H4 (cell line): ENCODE results near the gene SLC4A11. TPM values are rescaled to one million over a fixed set of nuclear protein-coding genes. Genes with fewer than 3 reads are reported as not detected.
"Not testable (repeated sequence)": the region's sequence is repeated elsewhere in the genome, so short reads cannot be mapped to it uniquely, and the experiment has no call there.

Experiments
- DNase-seq: peaks from one replicate; pipeline ENCODE4 v3.0.0-alpha.2; 2015; ENCODE audit warnings: low spot score
- total RNA-seq: library from RNA; depleted of rRNA; stranded (reverse); fragments of >200 nt; shearing (Covaris generic); gene quantifications from 2 replicates; pipeline ENCODE4 v1.2.3, GENCODE V29; 2014

SLC4A11 gene
- total RNA-seq, 1 experiment from 2014 or later, result 0.93 TPM

- no peak for DNase-seq
Measured at GRCh38 chr20:3203315-3204123, 35.5 kb downstream of the SLC4A11 start.

- DNase-seq, result no peak
Measured at GRCh38 chr20:3202965-3203314, 36.0 kb downstream of the SLC4A11 start.

- no peak for DNase-seq
Measured at GRCh38 chr20:3199976-3200755, 38.8 kb downstream of the SLC4A11 start.

GRCh38 chr20:3199206-3199605 lies 39.8 kb downstream of the SLC4A11 start:
- DNase-seq, result no peak

- DNase-seq, result no peak
Measured at GRCh38 chr20:3195590-3196237, 43.3 kb downstream of the SLC4A11 start.

GRCh38 chr20:3194617-3195280 lies 44.2 kb downstream of the SLC4A11 start:
- no peak for DNase-seq

GRCh38 chr20:3193806-3194616 lies 45.0 kb downstream of the SLC4A11 start:
- DNase-seq, result no peak

GRCh38 chr20:3192226-3193015 lies 46.6 kb downstream of the SLC4A11 start:
- DNase-seq, result no peak

- no peak for DNase-seq
Measured at GRCh38 chr20:3190681-3191111, 48.3 kb downstream of the SLC4A11 start.

GRCh38 chr20:3189561-3190131 lies 49.3 kb downstream of the SLC4A11 start:
- no peak for DNase-seq

- DNase-seq, result no peak
Measured at GRCh38 chr20:3188823-3189413, 50.1 kb downstream of the SLC4A11 start.

- not testable (repeated sequence) for DNase-seq
Measured at GRCh38 chr20:3187861-3188260, 51.1 kb downstream of the SLC4A11 start.

GRCh38 chr20:3183896-3184612 lies 54.9 kb downstream of the SLC4A11 start:
- DNase-seq, result no peak

GRCh38 chr20:3182429-3182828 lies 56.6 kb downstream of the SLC4A11 start:
- not testable (repeated sequence) for DNase-seq

GRCh38 chr20:3181270-3181669 lies 57.7 kb downstream of the SLC4A11 start:
- DNase-seq, result no peak

- DNase-seq, result no peak
Measured at GRCh38 chr20:3180319-3180718, 58.7 kb downstream of the SLC4A11 start.

GRCh38 chr20:3177746-3178485 lies 61.1 kb downstream of the SLC4A11 start:
- no peak for DNase-seq
